HG03280 (cell line): Measurements from ENCODE around the gene PRR12.

ENCODE experiments used
- ATAC-seq: cut with Tn5 transposase; IDR thresholded peaks from one replicate; pipeline ENCODE4 v1.9.1; 2021; ENCODE audit warnings: mild to moderate bottlenecking, moderate library complexity; ENCODE audit not compliant: unreplicated experiment

Gene PRR12, protein sequence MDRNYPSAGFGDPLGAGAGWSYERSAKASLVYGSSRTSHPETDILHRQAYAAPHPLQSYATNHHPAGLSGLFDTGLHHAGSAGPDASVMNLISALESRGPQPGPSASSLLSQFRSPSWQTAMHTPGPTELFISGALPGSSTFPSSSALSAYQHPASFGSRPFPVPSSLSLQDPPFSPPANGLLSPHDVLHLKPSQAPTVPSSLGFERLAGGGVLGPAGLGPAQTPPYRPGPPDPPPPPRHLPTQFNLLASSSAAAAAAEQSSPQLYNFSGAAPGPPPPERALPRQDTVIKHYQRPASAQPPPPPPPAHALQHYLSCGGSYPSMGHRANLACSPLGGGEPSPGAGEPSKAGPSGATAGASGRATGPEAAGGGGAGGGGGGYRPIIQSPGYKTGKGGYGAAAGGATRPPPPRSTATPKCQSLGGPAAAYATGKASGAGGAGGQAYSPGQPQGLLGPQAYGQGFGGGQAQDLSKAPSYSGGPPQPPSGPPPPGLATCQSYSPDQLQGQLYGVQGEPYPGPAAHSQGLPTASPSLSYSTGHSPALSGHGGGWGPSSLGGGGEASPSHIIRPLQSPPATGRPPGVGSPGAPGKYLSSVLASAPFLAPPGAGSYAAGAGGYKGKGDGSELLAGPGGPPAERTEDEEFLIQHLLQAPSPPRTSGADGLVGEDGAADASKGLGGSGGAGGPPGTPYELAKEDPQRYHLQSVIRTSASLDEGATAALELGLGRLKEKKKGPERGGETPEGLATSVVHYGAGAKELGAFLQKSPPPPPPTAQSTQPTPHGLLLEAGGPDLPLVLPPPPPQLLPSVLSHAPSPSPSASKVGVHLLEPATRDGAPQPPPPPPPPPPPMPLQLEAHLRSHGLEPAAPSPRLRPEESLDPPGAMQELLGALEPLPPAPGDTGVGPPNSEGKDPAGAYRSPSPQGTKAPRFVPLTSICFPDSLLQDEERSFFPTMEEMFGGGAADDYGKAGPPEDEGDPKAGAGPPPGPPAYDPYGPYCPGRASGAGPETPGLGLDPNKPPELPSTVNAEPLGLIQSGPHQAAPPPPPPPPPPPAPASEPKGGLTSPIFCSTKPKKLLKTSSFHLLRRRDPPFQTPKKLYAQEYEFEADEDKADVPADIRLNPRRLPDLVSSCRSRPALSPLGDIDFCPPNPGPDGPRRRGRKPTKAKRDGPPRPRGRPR (N-terminal part only)

DNA sequence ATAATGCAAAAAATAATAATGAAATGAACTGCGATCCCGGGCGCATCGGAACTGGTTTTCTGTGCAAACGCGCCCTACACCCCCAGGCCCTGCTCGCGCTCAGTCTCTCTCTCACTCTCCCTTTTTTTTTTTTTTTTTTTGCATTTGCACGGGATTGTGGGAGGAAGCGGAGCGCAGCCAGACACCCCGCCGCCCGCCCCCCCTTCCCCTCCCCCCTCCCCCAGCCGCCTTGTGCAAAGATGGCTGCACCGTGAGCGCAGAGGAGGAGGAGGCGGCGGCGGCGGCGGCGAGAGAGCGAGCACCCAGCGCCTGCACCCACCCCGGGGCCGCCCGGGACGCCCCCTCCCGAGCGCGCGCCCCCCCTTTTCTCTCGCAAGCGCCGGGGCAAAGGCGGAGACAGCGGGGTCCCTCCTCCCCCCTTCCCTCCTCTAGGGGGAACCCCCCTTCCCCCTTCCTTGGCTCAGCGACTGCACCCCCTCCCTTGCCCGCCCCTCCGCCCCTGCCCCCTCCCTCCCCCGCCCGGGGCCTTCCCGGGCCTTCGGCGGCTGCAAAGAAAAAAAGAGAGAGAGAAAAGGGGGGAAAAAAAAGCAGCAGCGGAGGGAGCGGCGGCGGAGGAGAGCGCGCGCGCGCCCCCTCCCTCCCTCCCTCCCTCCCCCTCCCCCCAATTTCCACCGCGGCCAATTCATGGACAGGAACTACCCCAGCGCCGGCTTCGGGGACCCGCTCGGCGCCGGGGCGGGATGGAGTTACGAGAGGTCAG, at the start of gene PRR12:
Gene PRR12 (plus strand): TSS at position 212 of the 760 bp plus-strand sequence. CDS start 473 bp downstream, at position 685.
- ATAC-seq, result no peak

DNA sequence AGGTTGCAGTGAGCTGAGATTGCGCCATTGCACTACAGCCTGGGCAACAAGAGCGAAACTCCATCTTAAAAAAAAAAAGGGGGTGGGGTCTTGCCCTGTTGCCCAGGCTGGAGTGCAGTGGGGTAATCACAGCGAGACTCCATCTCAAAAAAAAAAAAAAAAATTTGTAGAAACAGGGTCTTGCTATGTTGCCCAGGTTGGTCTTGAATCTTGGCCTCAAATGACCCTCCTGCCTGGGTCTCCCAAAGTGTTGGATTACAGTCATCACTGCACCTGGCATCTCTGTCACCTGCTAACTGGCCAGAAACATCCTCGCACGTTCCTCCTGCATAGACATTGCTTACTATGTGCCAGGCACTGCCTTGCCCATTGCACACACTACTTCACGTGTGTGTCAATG, 49.1 kb upstream of the PRR12 start:
- ATAC-seq, result no peak

DNA sequence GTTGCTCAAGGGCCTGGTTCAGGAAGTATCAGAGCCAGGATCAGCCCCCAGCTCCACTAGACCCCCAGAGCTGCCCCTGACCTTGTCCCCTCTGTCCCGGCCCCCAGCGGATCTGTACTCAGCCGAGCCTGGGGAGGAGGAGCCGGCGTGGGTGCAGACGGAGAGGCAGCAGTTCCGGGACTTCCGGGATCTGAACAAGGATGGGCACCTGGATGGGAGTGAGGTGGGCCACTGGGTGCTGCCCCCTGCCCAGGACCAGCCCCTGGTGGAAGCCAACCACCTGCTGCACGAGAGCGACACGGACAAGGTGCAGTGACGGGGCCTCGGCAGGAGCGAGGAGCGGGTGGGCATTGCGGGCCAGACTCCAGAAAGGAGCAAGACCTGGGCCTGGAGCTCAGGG, 48.5 kb upstream of the PRR12 start:
- ATAC-seq, result no peak

DNA sequence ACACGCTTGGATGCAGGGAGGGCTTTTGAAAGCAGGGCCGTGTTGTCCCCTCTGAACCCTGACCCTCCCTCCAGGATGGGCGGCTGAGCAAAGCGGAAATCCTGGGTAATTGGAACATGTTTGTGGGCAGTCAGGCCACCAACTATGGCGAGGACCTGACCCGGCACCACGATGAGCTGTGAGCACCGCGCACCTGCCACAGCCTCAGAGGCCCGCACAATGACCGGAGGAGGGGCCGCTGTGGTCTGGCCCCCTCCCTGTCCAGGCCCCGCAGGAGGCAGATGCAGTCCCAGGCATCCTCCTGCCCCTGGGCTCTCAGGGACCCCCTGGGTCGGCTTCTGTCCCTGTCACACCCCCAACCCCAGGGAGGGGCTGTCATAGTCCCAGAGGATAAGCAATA, 48.0 kb upstream of the PRR12 start:
- ATAC-seq, result no peak

DNA sequence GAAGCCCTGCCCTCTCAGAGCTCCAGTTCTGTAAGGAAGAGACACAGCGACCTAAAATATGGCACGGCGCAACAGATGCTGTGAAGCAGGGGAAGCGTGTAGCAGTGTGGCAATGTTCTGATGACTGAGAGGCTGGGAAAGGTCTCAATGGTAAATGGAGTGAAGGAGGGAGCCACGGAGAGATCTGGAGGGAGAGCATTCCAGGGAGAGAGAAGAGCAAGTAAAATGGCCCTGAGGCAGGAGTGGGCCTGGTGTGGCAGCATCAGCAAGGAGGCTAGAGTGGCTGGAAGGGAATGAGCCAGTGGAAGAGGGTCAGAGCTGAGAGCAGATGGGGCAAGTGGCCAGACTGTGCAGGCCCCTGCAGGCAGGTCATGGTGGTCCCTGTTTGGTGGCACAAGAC, 46.8 kb upstream of the PRR12 start:
- no peak for ATAC-seq

DNA sequence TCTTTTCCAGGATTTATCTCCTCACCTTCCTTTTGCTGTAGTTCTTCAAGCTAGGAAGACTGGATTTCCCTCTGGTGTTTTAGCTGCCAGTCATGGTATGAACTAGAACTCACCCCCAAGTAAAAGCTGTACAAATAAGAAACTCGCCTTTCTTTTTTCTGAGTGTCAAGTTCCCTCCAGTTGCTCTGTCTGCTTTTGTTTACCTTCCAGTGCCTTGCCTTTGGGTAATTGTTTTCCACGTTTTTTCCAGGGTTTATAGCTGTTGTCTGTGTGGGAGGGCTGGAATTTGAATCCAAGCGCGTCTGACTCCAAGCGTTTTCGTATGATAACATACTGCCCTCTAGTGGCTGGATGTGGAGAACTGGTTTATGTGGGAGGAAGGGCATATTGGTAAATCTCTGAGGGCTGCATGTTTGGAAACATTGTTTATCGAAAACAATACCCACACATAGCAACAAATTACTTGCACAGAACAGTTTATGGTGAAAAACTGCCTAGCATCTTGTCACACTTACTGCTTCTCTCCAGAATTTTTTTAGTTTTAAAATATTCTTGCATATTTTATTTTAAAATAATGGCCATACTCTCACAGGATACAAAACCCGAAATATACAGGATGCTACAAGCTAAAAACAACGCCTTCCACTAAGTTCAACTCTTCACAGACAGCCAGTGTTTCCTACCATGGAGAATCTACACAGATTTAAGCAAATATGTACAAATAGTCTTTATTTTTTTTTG, 44.0 kb upstream of the PRR12 start:
- no peak for ATAC-seq

DNA sequence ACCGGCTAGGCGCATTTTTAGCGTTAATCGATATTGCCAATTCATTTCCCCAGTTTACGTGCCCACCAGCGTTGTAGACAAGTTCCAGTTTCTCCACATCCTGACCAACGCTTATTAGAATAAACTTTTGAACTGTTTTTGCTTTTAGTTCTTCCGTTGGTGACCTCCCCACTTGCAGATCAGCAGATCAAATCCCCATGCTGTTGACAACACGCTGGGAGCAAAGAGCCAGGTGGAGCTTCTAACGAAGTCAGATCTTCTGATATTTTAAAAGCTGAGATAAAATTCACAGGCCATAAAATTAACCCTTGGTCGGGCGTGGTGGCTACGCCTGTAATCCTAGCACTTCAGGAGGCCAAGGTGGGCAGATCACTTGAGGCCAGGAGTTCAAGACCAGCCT, 41.9 kb upstream of the PRR12 start:
- ATAC-seq, result no peak

DNA sequence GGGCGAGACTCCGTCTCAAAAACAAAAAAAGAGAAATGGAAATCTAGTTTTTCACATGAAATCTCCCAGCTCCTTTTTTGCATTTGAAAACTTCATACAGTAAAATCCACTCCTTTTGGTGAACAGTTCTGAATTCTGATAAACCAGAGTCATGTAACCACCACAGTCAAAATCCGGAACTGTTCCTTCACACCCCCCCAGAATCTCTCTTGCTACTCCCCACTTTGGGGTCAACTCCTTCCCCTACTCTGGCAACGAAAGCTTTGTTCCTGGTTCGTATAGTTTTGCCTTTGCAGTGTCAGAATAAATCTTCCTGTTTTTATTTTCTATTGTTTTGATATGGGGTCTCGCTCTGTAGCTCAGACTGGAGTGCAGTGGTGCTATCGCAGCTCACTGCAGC, 39.5 kb upstream of the PRR12 start:
- no peak for ATAC-seq

DNA sequence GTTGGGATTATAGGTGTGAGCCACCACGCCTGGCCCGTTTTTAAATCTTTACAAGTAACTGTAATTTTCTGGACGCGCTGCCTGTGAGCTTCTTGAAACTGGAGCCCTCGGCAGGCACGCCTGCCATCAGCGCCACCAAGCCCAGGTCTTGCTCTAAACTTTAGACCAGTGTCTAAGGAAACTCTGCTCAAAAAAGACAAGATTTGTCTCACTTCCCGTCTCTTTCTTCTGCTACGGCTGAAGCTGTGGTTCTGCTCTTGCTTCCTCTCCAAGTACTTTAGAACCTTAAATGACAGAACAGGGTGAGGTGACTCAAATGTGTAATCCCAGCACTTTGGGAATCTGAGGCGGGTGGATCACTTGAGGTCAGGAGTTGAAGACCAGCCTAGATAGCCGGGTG, 38.2 kb upstream of the PRR12 start:
- ATAC-seq, result no peak

DNA sequence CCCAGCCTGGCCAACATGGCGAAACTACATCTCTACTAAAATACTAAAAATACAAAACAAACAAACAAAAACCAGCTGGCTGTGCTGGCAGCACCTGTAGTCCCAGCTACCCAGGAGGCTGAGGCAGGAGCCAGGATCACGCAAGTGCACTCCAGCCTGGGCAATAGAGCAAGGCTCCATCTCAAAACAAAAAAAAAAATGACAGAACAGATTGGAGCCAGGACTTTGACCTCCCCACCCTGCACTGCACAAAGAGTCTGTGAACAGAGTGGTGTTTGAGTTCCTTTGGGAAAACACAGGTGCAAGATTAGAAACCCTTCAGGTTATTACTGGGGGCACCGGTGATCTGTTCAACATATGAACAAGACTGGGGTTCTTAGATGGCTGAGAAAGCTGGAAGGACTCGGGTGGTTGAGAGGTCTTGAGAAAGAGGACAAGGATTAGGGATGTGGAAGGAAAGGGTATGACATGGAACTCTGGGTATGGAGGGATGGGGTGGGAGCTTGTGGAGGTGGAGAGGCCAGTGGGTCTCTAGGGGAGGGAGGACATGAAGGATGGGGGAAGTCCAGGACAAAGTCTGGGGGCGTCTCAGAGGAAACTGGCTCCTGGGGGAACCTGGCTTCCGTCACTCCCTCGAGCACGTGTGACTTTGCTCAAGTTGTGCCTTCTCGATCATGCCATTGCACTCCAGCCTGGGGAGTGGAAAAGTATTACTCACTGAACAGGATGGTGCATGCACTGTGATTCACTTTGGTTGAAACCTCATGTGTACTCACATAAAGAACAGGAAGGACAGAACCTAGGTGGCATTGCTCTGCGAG, 37.3 kb upstream of the PRR12 start:
- no peak for ATAC-seq

DNA sequence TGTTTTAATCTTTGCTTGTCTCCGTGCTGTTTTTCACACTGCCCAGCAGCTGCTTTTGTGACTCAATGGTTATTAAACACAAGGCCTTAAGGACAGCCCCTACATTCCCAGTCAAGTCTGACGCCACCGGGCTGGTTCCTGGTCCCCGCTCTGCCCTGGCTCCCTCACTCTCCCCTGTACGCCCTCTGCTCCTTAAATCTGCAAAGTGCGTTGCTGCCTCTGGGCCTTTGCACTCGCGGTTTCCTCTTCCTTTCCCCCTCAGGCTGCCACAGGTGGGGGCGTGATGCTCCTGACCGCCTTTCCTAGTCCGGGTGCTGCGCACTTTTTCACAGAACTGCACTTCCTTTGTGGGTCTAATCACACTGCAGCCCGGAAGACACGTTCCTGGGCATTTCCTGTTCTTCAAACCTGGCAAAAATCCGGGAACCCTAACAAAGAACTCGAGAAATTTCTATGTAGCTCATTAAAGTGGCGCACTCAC, 36.2 kb upstream of the PRR12 start:
- ATAC-seq, result no peak

DNA sequence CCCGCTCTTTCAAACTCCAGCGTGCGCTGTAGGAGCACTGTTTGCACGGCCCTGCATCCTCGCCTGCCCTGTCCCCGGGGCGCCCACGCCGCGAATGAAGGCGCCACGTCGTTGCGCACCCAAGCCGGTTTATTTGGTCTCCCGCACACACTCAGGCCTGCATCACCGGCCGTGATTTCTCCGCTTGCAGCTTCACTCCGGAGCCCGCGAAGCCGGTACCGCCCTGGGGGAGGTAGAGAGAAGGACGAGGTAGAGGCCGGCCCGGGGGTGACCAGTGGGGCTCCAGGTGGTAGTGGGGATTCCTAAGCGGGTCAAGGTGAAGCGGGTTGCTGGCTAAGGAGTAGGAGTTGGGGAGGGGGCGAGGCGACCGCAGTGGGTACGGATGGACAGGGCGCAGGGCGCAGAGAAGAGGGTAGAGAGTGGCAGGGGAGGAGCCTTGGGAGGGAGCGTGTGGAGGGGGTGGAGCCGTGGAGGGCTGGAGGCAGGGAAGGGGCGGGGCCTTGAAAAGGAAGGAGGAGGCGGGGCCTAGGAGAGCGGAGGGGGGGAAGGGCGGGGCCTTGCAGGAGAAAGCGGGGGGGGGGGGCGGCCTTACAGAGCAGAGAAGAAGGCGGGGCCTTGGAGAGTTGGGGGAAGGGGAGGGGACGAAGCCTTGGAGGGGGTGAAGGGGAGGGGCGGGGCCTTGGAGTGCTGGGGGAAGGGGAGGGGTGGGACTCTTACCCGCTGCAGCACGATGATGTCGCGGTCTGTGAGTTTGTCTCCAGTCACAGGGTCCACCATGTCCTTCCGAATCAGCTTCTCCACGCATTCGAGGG, 35.2 kb upstream of the PRR12 start:
- no peak for ATAC-seq

DNA sequence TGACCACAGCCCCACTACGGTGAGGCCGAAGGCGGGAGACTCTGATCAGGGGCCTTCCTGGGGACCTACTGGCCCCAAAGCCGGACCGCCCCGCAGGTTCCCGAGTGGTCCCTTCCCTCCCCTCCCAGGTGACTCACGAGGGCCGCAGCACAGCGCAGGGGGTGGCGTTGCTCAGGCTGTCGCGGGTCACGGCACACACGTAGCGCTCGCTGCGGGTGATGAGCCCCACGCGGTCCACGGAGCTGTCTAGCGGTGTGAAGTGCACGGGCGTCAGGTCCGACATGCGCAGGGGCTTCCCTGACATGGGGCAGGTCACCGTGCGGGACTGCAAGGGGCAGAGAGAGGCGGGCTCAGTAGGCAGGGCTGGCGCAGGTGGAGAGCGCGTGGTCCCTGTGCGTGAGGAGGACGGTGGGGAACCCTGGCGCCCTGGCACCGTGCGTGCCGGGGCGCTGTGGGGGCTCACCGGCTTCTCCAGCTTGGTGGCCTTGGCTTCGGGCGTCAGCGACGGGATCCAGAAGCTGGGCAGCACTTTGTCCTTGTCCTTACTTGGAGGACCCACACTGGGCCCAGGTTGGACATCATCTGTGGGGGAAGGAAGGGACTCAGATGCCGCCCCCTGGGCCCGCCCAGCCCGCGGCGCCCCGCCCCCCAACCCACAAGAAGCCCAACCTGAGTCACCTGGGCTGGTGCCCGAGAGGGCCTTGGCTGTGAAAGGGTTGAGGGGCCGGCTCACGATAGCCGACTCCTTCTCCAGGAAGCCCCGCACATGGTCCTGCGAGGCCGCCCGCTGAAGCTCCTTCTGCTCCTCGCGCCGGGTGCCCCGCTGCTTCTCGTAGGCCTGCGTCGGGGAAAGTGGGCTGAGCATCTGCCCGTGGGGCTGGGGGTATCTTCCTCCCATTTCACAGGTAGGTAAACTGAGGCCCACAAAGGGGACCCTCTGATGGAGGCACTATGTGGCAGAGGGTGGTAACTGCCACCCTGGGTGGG, 34.3 kb upstream of the PRR12 start:
- ATAC-seq, result no peak

DNA sequence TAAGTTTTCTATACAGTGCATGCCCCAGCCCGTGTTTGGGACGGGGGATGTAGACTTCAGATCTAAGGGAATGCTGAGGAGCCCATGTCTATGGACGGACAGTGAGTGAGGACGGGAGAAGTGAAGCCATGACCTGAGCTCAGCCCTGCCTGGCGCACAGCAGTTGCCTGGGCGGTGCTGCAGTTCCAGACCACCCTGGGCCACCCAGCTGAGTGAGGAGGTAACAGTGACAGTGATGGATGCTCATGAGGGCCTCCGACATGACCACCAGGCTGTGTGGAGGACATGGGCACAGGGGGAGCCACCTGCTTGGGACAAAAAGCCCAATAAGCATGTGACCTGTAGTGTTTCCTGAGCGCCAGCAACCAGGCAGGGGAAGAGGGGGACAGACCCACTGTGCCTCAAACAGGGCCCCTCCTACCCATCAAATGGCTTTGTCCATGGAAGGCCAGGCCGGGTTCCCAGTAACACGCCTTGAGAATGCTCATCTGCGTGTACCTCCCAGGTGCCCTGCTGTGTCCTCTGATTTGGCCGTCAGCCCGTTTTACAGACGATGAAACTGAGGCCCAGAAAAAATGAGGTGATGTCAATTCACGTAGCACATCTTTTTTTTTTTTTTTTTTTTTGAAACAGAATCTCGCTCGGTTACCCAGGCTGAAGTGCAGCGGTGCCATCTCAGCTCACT, 33.2 kb upstream of the PRR12 start:
- ATAC-seq, result no peak

DNA sequence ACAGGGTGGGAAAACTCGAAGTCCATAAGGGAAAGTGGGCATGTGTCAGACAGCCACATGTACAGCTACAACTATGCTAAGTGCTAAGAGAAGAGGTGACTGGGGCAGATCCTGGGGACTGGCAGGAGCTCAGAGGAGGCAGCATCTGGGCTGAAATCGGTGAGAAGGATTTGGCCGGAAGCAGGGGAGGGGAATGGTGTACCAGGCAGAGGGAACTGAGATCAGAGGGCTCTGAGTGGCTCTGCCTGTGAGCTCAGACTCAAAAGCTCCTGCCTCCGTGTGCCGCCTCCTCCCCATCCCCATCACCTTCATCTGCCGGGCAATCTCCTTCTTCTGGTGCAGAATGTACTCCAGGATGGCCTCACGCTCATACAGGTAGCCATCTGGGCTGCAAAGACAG, 32.4 kb upstream of the PRR12 start:
- ATAC-seq, result no peak

DNA sequence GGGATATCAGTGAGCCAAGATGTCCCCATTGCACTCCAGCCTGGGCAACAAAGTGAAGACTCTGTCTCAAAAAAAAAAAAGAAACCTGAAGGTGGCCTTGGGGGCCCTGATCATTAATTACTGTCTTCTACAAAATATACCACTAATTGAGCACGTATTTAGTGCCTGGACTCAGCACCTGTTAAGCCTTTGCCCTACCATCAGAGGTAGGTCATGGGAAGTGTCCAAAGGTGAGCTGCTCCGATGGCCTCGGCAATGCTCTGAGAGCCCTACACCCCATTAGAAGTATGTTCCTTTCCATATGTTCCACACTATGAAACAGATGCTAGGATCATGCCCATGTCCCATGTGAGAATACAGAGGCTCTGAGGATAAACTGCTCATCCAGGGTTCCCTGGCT, 31.5 kb upstream of the PRR12 start:
- no peak for ATAC-seq
